MM.1S (cell line): ENCODE results near the gene REG4.

ENCODE experiments used
- DNase-seq: peaks from one replicate; pipeline ENCODE4 v3.0.0-alpha.2; 2015
- H2AFZ ChIP-seq: fragments of 300-600 bp; sonication (generic); 2 replicates; pipeline ENCODE4 v1.6.0; 2016; ENCODE audit warnings: antibody characterized with exemption, low read length
- H3F3A ChIP-seq: fragments of 300-600 bp; sonication (generic); 2 replicates; pipeline ENCODE4 v1.6.1; 2016; ENCODE audit warnings: mild to moderate bottlenecking, antibody characterized with exemption, low read length, moderate library complexity, mixed read lengths; ENCODE audit not compliant: insufficient read depth
- H3K27ac ChIP-seq: fragments of 300-600 bp; sonication (generic); 2 replicates; pipeline ENCODE4 v1.5.1; 2016; ENCODE audit warnings: mild to moderate bottlenecking, low read length
- H3K27me3 ChIP-seq: fragments of 300-600 bp; sonication (generic); replicated peaks from 2 replicates; pipeline ENCODE4 v1.6.0; 2016; ENCODE audit warnings: low read length; ENCODE audit not compliant: insufficient read depth
- H3K36me3 ChIP-seq: fragments of 300-600 bp; sonication (generic); replicated peaks from 2 replicates; pipeline ENCODE4 v1.6.1; 2016; ENCODE audit warnings: mild to moderate bottlenecking, low read length, mixed read lengths; ENCODE audit not compliant: insufficient read depth
- H3K4me1 ChIP-seq: fragments of 300-600 bp; sonication (generic); 2 replicates; pipeline ENCODE4 v1.6.1; 2016; ENCODE audit warnings: low read length, mixed read lengths
- H3K4me2 ChIP-seq: fragments of 300-600 bp; sonication (generic); 2 replicates; pipeline ENCODE4 v1.6.0; 2016; ENCODE audit warnings: low read depth, low read length
- H3K4me3 ChIP-seq: fragments of 300-600 bp; sonication (generic); 2 replicates; pipeline ENCODE4 v1.5.1; 2016; ENCODE audit warnings: low read length, mixed read lengths
- H3K79me2 ChIP-seq: fragments of 300-600 bp; sonication (generic); 2 replicates; pipeline ENCODE4 v1.6.1; 2016; ENCODE audit warnings: mixed run types, low read length, mixed read lengths
- H3K9ac ChIP-seq: fragments of 300-600 bp; sonication (generic); 2 replicates; pipeline ENCODE4 v1.6.1; 2016; ENCODE audit warnings: low read length, mixed read lengths
- H3K9me2 ChIP-seq: fragments of 300-600 bp; sonication (generic); replicated peaks from 2 replicates; pipeline ENCODE4 v1.6.1; 2016; ENCODE audit warnings: mild to moderate bottlenecking, low read length, mixed read lengths; ENCODE audit not compliant: insufficient read depth
- H3K9me3 ChIP-seq: fragments of 300-600 bp; sonication (generic); replicated peaks from 2 replicates; pipeline ENCODE4 v1.6.1; 2016; ENCODE audit warnings: mild to moderate bottlenecking, low read length, mixed read lengths; ENCODE audit not compliant: insufficient read depth
- H4K20me1 ChIP-seq: fragments of 300-600 bp; sonication (generic); 2 replicates; pipeline ENCODE4 v1.6.1; 2016; ENCODE audit warnings: mild to moderate bottlenecking, low read length, moderate library complexity, mixed read lengths; ENCODE audit not compliant: insufficient read depth
- CTCF ChIP-seq: fragments of 300-600 bp; sonication (generic); IDR thresholded peaks from 2 replicates; pipeline ENCODE4 v1.5.1; 2016; ENCODE audit warnings: antibody characterized with exemption, low read length, mixed read lengths
- EZH2 ChIP-seq: fragments of 300-600 bp; sonication (generic); optimal IDR thresholded peaks from 2 replicates; pipeline ENCODE3; 2017; ENCODE audit warnings: low read depth, mild to moderate bottlenecking, antibody characterized with exemption, low read length, mixed read lengths
- EZH2phosphoT487 ChIP-seq: fragments of 300-600 bp; sonication (generic); IDR thresholded peaks from 2 replicates; pipeline ENCODE4 v1.6.1; 2018; ENCODE audit warnings: antibody characterized with exemption, low read length

The REG4 gene

GRCh38 chr1:119838236-119838635, 27.0 kb upstream of the REG4 start:
- no peak overlapping the region for H3K4me3 ChIP-seq
- H3K27me3 ChIP-seq, result no peaks in the 10 kb centered on the region
- no peaks in the 10 kb centered on the region for H3K36me3 ChIP-seq
- no peaks in the 10 kb centered on the region for H3K79me2 ChIP-seq
- no peaks in the 10 kb centered on the region for H3K9me2 ChIP-seq
- H3K27ac ChIP-seq, result no peak overlapping the region
- no peaks in the 10 kb centered on the region for H4K20me1 ChIP-seq
- TF ChIP-seq EZH2phosphoT487 (no peak), CTCF (no peak), EZH2 (no peak)
- no peaks in the 10 kb centered on the region for H3K9me3 ChIP-seq
- no peaks in the 10 kb centered on the region for H3F3A ChIP-seq
- H3K4me1 ChIP-seq, result no peaks in the 10 kb centered on the region
- DNase-seq, result no peak
- H2AFZ ChIP-seq, result no peak overlapping the region
- no peak overlapping the region for H3K9ac ChIP-seq
- no peak overlapping the region for H3K4me2 ChIP-seq

- no peaks in the 10 kb centered on the region for H3K4me1 ChIP-seq
Observed at GRCh38 chr1:119834990-119835389, 23.7 kb upstream of the REG4 start.

GRCh38 chr1:119831027-119831426, 19.8 kb upstream of the REG4 start:
- no peak for DNase-seq
- TF ChIP-seq EZH2phosphoT487, result no peak
- TF ChIP-seq EZH2, result no peak
- TF ChIP-seq CTCF, result no peak
- H2AFZ ChIP-seq, result no peak overlapping the region

More at GRCh38 chr1:119834990-119835389, 23.7 kb upstream of the REG4 start:
- no peak overlapping the region for H2AFZ ChIP-seq
- H3K9ac ChIP-seq, result no peak overlapping the region
- no peak overlapping the region for H3K4me3 ChIP-seq
- DNase-seq, result no peak
- TF ChIP-seq CTCF, result no peak
- no peak for TF ChIP-seq EZH2phosphoT487
- no peak for TF ChIP-seq EZH2
- no peaks in the 10 kb centered on the region for H4K20me1 ChIP-seq
- H3K27ac ChIP-seq, result no peak overlapping the region
- no peaks in the 10 kb centered on the region for H3K9me2 ChIP-seq
- no peaks in the 10 kb centered on the region for H3K36me3 ChIP-seq
- H3K9me3 ChIP-seq, result no peaks in the 10 kb centered on the region
- H3K27me3 ChIP-seq, result no peaks in the 10 kb centered on the region
- no peaks in the 10 kb centered on the region for H3F3A ChIP-seq
- no peaks in the 10 kb centered on the region for H3K79me2 ChIP-seq
- H3K4me2 ChIP-seq, result no peak overlapping the region

More at GRCh38 chr1:119831027-119831426, 19.8 kb upstream of the REG4 start:
- no peak overlapping the region for H3K27ac ChIP-seq
- no peak overlapping the region for H3K4me2 ChIP-seq
- H4K20me1 ChIP-seq, result no peaks in the 10 kb centered on the region
- H3K4me3 ChIP-seq, result no peak overlapping the region
- H3K9me3 ChIP-seq, result no peaks in the 10 kb centered on the region
- H3K4me1 ChIP-seq, result no peaks in the 10 kb centered on the region
- H3K9me2 ChIP-seq, result no peaks in the 10 kb centered on the region
- H3K79me2 ChIP-seq, result no peaks in the 10 kb centered on the region
- no peaks in the 10 kb centered on the region for H3F3A ChIP-seq
- no peak overlapping the region for H3K9ac ChIP-seq
- H3K27me3 ChIP-seq, result no peaks in the 10 kb centered on the region
- no peaks in the 10 kb centered on the region for H3K36me3 ChIP-seq
